Activated CD4-positive, alpha-beta T cell treated with anti-CD3 and anti-CD28 coated beads, Interleukin-2, amount 50 U/mL, for 16 hours (primary cell): ENCODE data around the gene SORCS1.

Experiments
- DNase-seq: peaks from one replicate; pipeline ENCODE4 v3.0.0-alpha.2; 2020

SORCS1 gene

GRCh38 chr10:106570268-106570667 is 594.2 kb downstream of the SORCS1 start:
- DNase-seq: no peak

DNA sequence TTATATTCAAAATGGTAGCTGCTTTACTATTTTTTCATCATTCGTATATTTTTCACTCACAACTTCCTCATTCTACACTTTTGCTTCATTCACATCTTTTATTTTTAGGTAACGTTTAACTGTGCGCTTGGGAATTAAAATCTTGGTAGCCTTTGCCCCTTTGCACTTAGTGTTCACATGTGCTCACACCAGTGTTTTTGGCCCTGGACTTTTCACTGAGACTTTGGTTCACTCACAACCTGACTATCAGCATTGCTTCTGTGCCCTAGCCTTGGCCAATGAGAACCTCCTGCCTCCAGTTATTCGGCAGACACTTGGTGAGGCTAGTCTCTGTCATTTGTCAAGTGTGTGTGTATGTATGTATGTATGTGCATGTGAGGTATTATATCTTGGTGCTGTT is 596.9 kb downstream of the SORCS1 start:
- no peak for DNase-seq

- DNase-seq: no peak
Measured at GRCh38 chr10:106566873-106567272, 597.6 kb downstream of the SORCS1 start.

- DNase-seq: no peak
Measured at GRCh38 chr10:106565546-106565945, 599.0 kb downstream of the SORCS1 start.

DNA sequence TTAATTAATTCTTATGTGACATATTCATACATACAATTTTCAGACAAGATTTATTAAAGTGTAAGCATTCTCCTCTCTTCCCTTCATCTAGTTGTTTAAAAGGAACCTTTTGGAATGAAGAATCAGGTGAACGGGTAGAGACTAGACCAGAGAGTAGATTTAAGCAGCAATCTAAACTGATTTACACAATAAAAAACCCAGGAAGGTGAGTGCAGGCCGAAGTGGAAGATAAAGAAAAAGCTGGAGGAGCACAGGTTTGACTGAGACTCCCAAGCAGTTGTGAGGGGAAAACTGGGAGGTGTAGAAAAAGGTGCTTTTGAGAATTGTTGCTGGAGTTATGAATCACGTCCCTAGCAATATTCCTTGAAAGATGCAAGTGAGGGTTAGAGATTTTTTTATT is 601.1 kb downstream of the SORCS1 start:
- DNase-seq: no peak

- DNase-seq: no peak
Measured at GRCh38 chr10:106560925-106561640, 603.4 kb downstream of the SORCS1 start.

GRCh38 chr10:106559442-106559841 is 605.1 kb downstream of the SORCS1 start:
- DNase-seq: no peak

- no peak for DNase-seq
Measured at GRCh38 chr10:106557951-106558733, 606.4 kb downstream of the SORCS1 start.

DNA sequence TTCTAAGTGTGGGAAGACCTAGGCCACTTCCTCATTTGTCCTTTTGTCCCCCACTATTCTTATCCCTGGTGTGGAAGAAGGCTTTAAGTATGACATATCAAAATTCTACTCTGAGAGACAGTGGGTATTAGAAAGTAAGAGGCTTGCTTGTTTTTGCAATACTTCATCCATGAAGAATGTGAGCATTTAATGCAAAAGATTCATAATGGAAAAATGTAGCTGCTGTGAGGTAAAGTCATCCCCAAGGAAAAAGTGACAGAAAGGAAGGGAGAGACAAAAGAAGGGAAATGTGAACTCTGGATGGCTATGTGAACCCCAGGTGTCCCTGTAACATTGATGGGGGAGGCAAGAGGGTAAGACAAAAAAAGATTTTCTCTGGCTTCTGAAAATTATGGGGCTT is 607.5 kb downstream of the SORCS1 start:
- no peak for DNase-seq

- no peak for DNase-seq
Measured at GRCh38 chr10:106555599-106555998, 608.9 kb downstream of the SORCS1 start.

- no peak for DNase-seq
Measured at GRCh38 chr10:106551501-106552062, 612.9 kb downstream of the SORCS1 start.

DNA sequence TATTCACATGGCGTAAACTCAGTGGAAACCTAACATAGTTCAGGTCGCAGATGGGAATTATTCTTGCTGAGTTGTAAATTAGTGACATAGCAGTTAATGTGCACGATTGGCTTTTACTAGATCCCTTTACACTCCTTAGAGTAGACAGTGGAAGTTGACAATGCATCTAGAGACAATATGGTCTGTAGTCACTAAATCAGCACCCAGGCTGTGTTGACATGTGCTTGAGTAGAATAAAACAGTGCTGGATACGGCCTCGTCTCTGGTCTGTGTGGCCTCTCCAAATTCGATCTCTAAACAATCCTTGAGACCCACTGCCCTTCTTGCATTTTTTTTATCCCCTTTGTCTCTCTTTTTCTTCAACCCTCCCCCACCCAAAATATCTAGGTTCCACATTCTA is 615.7 kb downstream of the SORCS1 start:
- DNase-seq: no peak

GRCh38 chr10:106547047-106547635 is 617.4 kb downstream of the SORCS1 start:
- DNase-seq: no peak

GRCh38 chr10:106542461-106542860 is 622.0 kb downstream of the SORCS1 start:
- no peak for DNase-seq

DNA sequence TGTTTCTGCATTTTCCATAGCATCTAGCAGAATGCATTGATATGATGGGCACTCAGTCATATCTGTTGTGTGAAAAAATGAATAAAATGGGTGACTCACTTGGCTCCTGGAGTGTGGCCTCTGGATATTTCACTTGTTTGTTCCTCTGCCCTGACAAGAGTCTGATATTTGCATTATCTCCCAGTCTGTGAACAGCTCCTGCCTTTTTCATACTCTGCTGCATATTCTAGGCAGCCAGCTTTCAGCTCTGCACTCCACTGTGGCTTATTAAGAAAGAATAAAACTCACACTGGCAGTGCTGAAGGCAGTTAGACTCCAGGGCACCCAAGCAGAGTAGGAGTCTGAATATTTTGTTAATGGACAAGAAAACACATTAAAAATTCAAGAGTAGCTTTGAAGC is 623.9 kb downstream of the SORCS1 start:
- no peak for DNase-seq

- no peak for DNase-seq
Measured at GRCh38 chr10:106537866-106538265, 626.6 kb downstream of the SORCS1 start.

GRCh38 chr10:106535304-106535953 is 629.1 kb downstream of the SORCS1 start:
- no peak for DNase-seq

DNA sequence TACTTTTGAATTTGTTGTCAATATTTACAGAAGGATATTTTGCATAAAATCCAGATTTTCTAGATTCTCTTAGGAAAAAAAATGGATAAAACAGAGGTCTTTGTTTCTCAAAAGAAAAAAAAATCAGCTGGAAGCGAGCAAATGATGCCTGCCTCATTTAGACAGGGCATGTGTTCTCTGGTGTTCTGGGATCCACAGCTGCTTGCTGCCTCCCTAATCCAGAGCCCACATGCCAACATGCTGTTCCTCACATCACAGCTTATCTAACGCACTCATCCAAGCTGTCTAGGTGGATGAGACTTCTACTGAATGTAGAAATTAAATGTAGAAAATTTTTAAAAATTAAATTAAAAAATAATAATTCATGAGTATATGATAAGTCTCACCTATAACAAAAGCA is 630.1 kb downstream of the SORCS1 start:
- DNase-seq: no peak

DNA sequence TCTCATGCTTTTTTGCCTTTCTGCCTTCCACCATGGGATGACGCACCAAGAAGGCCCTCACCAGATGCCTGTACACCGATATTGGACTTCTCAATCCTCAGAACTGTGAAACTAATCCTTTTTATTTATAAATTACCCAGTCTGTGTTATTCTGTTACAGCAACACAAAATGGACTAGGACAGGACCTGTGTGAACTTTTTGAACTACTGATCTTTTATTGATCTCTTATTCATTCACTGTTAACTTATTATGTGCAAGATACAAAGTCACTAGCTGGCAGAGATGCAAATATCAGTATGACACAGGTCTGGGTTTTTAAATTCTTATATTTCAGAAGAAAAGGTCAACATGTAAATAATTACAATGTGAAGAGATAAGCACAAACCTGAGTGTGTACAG is 635.8 kb downstream of the SORCS1 start:
- no peak for DNase-seq

DNA sequence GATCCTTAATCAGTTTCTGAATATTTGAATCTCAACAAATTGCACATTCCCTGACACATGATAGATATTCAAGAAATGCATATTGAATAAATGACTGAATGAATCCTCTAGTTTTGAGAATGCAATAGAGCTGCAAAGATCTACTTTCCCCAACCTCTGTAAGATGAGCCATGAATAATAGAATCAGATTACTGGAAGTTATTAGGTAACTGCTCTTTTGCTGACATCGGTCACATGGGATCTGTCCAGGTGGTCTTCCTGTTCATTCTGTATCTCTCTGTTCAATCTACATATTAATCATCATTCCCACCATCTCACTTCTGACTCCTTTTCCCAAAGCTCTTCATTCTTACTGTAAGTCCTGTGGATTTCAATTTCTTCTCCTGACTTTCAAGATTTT is 638.7 kb downstream of the SORCS1 start:
- no peak for DNase-seq
